Sigmoid colon (tissue), 4 donors: ENCODE results near the gene ZNF512.

Experiments used
- EP300 ChIP-seq, 4 donors: sonication (generic); formaldehyde crosslinking; IDR thresholded peaks; one replicate each; pipeline ENCODE4 v1.6.1; 2017; ENCODE audit warnings: antibody characterized with exemption in 4 of 4
- POLR2A ChIP-seq, 2 donors: fragments of 450-650 bp; IDR thresholded peaks; one replicate each; pipeline ENCODE4 v1.6.1; 2016; ENCODE audit warnings: antibody characterized with exemption in 2 of 2, mild to moderate bottlenecking in 2 of 2, moderate library complexity in 2 of 2
- POLR2AphosphoS5 ChIP-seq, 4 donors: sonication (generic); formaldehyde crosslinking; IDR thresholded peaks; one replicate each; pipeline ENCODE4 v1.6.1; 2017; ENCODE audit warnings: antibody characterized with exemption in 4 of 4
- TF ChIP-seq, protein P1 (sequence below), 4 experiments: fragments of 450-650 bp in 3 of 4; fragments of 200-600 bp in 1 of 4; IDR thresholded peaks; one replicate each; pipeline ENCODE4 v1.5.1; 2016 to 2019; ENCODE audit warnings: antibody characterized with exemption in 4 of 4, mild to moderate bottlenecking in 3 of 4, moderate library complexity in 2 of 4

DNA sequence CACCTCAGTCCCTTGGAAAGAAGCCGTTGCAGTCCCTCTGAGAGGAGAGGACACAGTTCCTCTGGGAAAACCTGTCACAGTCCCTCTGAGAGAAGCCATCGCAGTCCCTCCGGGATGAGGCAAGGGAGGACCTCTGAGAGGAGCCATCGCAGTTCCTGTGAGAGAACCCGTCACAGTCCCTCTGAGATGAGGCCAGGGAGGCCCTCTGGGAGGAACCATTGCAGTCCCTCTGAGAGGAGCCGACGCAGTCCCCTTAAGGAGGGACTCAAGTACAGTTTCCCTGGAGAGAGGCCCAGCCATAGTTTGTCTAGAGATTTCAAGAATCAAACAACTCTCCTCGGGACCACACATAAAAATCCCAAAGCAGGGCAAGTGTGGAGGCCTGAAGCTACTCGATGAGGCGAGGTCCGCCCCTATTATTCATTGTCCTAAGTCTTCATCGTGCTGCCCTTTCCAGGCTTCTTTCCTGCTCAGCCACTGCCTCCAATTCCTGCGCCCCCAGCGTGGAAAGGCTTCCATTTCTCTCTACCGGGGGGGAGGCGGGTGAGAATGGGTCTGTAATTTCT lies 630 bp upstream of the ZNF512 start:
- TF ChIP-seq EP300 (IDR thresholded peaks at IDR 0.05) (no peak), POLR2A (IDR thresholded peaks at IDR 0.05) (no peak), POLR2AphosphoS5 (IDR thresholded peaks at IDR 0.05) (no peak)
- TF ChIP-seq, protein P1, sequence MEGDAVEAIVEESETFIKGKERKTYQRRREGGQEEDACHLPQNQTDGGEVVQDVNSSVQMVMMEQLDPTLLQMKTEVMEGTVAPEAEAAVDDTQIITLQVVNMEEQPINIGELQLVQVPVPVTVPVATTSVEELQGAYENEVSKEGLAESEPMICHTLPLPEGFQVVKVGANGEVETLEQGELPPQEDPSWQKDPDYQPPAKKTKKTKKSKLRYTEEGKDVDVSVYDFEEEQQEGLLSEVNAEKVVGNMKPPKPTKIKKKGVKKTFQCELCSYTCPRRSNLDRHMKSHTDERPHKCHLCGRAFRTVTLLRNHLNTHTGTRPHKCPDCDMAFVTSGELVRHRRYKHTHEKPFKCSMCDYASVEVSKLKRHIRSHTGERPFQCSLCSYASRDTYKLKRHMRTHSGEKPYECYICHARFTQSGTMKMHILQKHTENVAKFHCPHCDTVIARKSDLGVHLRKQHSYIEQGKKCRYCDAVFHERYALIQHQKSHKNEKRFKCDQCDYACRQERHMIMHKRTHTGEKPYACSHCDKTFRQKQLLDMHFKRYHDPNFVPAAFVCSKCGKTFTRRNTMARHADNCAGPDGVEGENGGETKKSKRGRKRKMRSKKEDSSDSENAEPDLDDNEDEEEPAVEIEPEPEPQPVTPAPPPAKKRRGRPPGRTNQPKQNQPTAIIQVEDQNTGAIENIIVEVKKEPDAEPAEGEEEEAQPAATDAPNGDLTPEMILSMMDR (IDR thresholded peaks at IDR 0.05): no peak
